ENCODE measurements around the gene KNOP1. TPM values are rescaled to one million over a fixed set of nuclear protein-coding genes. Genes with fewer than 3 reads are reported as not detected.

Gene KNOP1
- total RNA-seq, 1 experiment from 2014 or later = 70.1 TPM

GRCh38 chr16:19716183-19716582 is 1.8 kb downstream of the KNOP1 start:
- Histone ChIP-seq H3K27ac (ENCODE audit: low read length) (0 out of 2 replicates have a peak overlapping the region, but pooled peaks have one; percentile 2), H3K9me3 (ENCODE audit: control insufficient read depth, insufficient read depth, low read depth, low read length) (no peaks in the 10 kb centered on the region), H3K27me3 (ENCODE audit: control insufficient read depth, insufficient read depth, low read length) (no peaks in the 10 kb centered on the region), H3K36me3 (ENCODE audit: control insufficient read depth, insufficient read depth, low read length) (peaks cover 6% of the 10 kb centered on the region; the same call in 1 of the 2 replicates), H3K4me3 (ENCODE audit: low read depth in 2 of 2, low read length in 2 of 2) (peak overlapping the region in 1 of 2 experiments; percentile 98; a peak in 2 of 4 replicates), H3K4me1 (ENCODE audit: control insufficient read depth, insufficient read depth, low read length) (0 out of 2 replicates have a peak, but pooled peaks cover 4% of the 10 kb centered on the region)
- ATAC-seq = no peak
- in situ Hi-C loops (cut with HindIII; ENCODE audit: low pct_unique_long_range_greater_than_20kb, low sequenced_read_pairs) (no loop called here), intact Hi-C loops (cut with micrococcal nuclease; ENCODE audit: unreplicated experiment) (no loop called here)
- ChIA-PET CTCF (no interaction called here), POLR2A (no interaction called here)
- no peak for DNase-seq (ENCODE audit: low read depth, low spot score)
- TF ChIP-seq POLR2AphosphoS5 (IDR thresholded peaks at IDR 0.05; ENCODE audit: low read depth, low read length) (no peak), SIN3A (IDR thresholded peaks at IDR 0.05; ENCODE audit: borderline replicate concordance, insufficient read depth, low read depth, low read length) (no peak), CTCF (IDR thresholded peaks at IDR 0.05) (no peak), TCF7L2 (IDR thresholded peaks at IDR 0.05; ENCODE audit: low read depth, low read length) (no peak), REST (IDR thresholded peaks at IDR 0.05; ENCODE audit: insufficient read depth in 1 of 2, low read depth in 2 of 2, low read length in 1 of 2) (no peak)
- BruUV-seq (replicated peaks) = no TSS peak

- Histone ChIP-seq H3K4me3 (ENCODE audit: low read depth in 2 of 2, low read length in 2 of 2) (no peak overlapping the region), H3K36me3 (ENCODE audit: control insufficient read depth, insufficient read depth, low read length) (peaks cover 6% of the 10 kb centered on the region; the same call in 1 of the 2 replicates), H3K27me3 (ENCODE audit: control insufficient read depth, insufficient read depth, low read length) (no peaks in the 10 kb centered on the region), H3K9me3 (ENCODE audit: control insufficient read depth, insufficient read depth, low read depth, low read length) (no peaks in the 10 kb centered on the region), H3K27ac (ENCODE audit: low read length) (no peak overlapping the region), H3K4me1 (ENCODE audit: control insufficient read depth, insufficient read depth, low read length) (0 out of 2 replicates have a peak, but pooled peaks cover 4% of the 10 kb centered on the region)
- DNase-seq (ENCODE audit: low read depth, low spot score) = no peak
- in situ Hi-C loops (cut with HindIII; ENCODE audit: low pct_unique_long_range_greater_than_20kb, low sequenced_read_pairs) (no loop called here), intact Hi-C loops (cut with micrococcal nuclease; ENCODE audit: unreplicated experiment) (no loop called here)
- POLR2A ChIA-PET = no interaction called here
- ATAC-seq = no peak
- no TSS peak for BruUV-seq (replicated peaks)
- TF ChIP-seq SIN3A (IDR thresholded peaks at IDR 0.05; ENCODE audit: borderline replicate concordance, insufficient read depth, low read depth, low read length) = no peak
- no peak for TF ChIP-seq TCF7L2 (IDR thresholded peaks at IDR 0.05; ENCODE audit: low read depth, low read length)
- no peak for TF ChIP-seq POLR2AphosphoS5 (IDR thresholded peaks at IDR 0.05; ENCODE audit: low read depth, low read length)
- no peak for TF ChIP-seq REST (IDR thresholded peaks at IDR 0.05; ENCODE audit: insufficient read depth in 1 of 2, low read depth in 2 of 2, low read length in 1 of 2)
- no peak for TF ChIP-seq CTCF (IDR thresholded peaks at IDR 0.05)
- CTCF ChIA-PET = no interaction called here
Observed at GRCh38 chr16:19715566-19715965, 2.5 kb downstream of the KNOP1 start.
